NT2/D1 (cell line): ENCODE measurements around the gene TRA2A.
"Not testable (repeated sequence)": the region's sequence is repeated elsewhere in the genome, so short reads cannot be mapped to it uniquely, and the experiment has no call there.

Experiments used
- DNase-seq: peaks from one replicate; pipeline ENCODE4 v3.0.0-alpha.2; 2011; ENCODE audit warnings: low read depth, low spot score
- H3K27me3 ChIP-seq: 2 replicates; pipeline ENCODE4 v1.6.0; 2011; ENCODE audit warnings: mild to moderate bottlenecking; ENCODE audit not compliant: insufficient read length, insufficient read depth
- H3K36me3 ChIP-seq: 2 replicates; pipeline ENCODE4 v1.6.1; 2011; ENCODE audit warnings: mild to moderate bottlenecking, low read length, mixed read lengths; ENCODE audit not compliant: insufficient read depth, insufficient read length
- H3K4me1 ChIP-seq: 2 replicates; pipeline ENCODE4 v1.5.1; 2011; ENCODE audit not compliant: insufficient read depth, insufficient read length
- H3K4me3 ChIP-seq: 2 replicates; pipeline ENCODE4 v1.5.1; 2011; ENCODE audit warnings: low read depth; ENCODE audit not compliant: insufficient read length
- H3K9ac ChIP-seq: 2 replicates; pipeline ENCODE4 v1.6.0; 2011; ENCODE audit warnings: low read depth; ENCODE audit not compliant: insufficient read length
- H3K9me3 ChIP-seq: 2 replicates; pipeline ENCODE4 v1.5.1; 2011; ENCODE audit warnings: mild to moderate bottlenecking, low read length; ENCODE audit not compliant: insufficient read depth
- SUZ12 ChIP-seq: IDR thresholded peaks from 2 replicates; pipeline ENCODE4 v1.6.1; 2011; ENCODE audit not compliant: insufficient read length, insufficient read depth; ENCODE audit errors: extremely low read depth
- YY1 ChIP-seq: IDR thresholded peaks from 2 replicates; pipeline ENCODE4 v1.6.1; 2011; ENCODE audit not compliant: insufficient read length, insufficient read depth
- ZNF274 ChIP-seq: IDR thresholded peaks from 2 replicates; pipeline ENCODE4 v1.6.1; 2011; ENCODE audit warnings: mild to moderate bottlenecking, low read depth, low read length

The TRA2A gene

DNA sequence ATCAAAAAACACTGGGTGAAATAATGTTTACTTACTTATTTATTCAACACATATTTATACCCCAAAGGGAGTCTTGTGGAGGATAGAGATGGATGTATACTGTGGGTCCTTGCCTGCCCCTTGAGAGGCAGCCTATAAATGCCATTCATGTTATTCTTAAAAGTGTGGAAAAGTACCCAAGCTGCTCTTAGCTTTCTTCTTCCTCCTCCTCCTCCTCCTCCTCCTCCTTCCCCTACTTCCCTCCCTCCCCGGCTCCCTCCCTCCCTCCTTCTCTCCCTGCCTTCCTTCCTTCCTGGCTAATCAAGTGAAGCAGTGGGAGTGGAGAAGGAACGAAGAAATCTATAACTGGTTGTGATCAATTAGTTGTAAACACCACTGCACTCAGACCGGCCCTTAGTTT, 40.3 kb downstream of the TRA2A start:
- Histone ChIP-seq H3K27me3 (no peaks in the 10 kb centered on the region), H3K9ac (peak overlapping the region; percentile 84), H3K9me3 (no peaks in the 10 kb centered on the region), H3K4me1 (no peaks in the 10 kb centered on the region), H3K4me3 (peak overlapping the region; percentile 70), H3K36me3 (no peaks in the 10 kb centered on the region)
- TF ChIP-seq YY1 (no peak), SUZ12 (no peak), ZNF274 (no peak)
- no peak for DNase-seq

DNA sequence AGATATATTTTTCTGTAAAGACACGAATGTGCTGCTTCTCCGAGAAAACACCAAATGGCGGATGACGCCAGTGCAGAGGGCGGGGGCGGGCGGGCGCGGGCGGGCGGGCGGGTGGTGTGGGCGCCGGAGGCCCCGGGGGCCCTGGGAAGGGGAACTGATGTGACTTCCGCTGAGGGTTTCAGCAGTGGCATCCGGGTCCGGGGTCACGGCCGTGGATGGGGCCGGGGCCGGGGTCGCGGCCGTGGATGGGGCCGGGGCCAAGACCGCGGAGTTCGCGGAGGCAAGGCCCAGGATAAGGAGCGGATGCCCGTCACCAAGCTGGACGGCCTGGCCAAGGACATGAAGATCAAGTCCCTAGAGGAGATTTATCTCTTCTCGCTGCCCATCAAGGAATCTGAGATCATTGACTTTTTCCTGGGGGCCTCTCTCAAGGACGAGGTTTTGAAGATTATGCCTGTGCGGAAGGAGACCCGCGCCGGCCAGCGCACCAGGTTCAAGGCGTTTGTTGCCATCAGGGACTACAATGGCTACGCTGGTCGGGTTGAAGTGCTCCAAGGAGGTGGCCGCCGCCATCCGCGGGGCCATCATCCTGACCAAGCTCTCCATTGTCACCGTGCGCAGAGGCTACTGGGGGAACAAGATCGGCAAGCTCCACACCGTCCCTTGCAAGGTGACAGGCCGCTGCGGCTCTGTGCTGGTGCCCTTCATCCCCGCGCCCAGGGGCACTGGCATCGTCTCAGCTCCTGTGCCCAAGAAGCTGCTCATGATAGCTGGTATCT, 41.2 kb downstream of the TRA2A start:
- TF ChIP-seq SUZ12 (no peak), ZNF274 (no peak), YY1 (no peak)
- peak overlapping the region; percentile 70 for H3K4me3 ChIP-seq
- H3K9ac ChIP-seq: peak overlapping the region; percentile 84
- no peak for DNase-seq
- H3K4me1 ChIP-seq: no peaks in the 10 kb centered on the region
- no peaks in the 10 kb centered on the region for H3K9me3 ChIP-seq
- no peaks in the 10 kb centered on the region for H3K27me3 ChIP-seq
- no peaks in the 10 kb centered on the region for H3K36me3 ChIP-seq

GRCh38 chr7:23488714-23489113, 43.1 kb downstream of the TRA2A start:
- H3K4me1 ChIP-seq, H3K9me3 ChIP-seq, H3K4me3 ChIP-seq, H3K9ac ChIP-seq, H3K36me3 ChIP-seq, H3K27me3 ChIP-seq, DNase-seq: not testable (repeated sequence)

- TF ChIP-seq YY1: no peak
- TF ChIP-seq SUZ12: no peak
- no peak for TF ChIP-seq ZNF274
- Histone ChIP-seq H3K36me3 (no peaks in the 10 kb centered on the region), H3K4me1 (no peaks in the 10 kb centered on the region), H3K27me3 (no peaks in the 10 kb centered on the region), H3K9me3 (no peaks in the 10 kb centered on the region), H3K4me3 (no peak overlapping the region), H3K9ac (no peak overlapping the region)
- no peak for DNase-seq
Observed at GRCh38 chr7:23487670-23488069, 44.1 kb downstream of the TRA2A start.

DNA sequence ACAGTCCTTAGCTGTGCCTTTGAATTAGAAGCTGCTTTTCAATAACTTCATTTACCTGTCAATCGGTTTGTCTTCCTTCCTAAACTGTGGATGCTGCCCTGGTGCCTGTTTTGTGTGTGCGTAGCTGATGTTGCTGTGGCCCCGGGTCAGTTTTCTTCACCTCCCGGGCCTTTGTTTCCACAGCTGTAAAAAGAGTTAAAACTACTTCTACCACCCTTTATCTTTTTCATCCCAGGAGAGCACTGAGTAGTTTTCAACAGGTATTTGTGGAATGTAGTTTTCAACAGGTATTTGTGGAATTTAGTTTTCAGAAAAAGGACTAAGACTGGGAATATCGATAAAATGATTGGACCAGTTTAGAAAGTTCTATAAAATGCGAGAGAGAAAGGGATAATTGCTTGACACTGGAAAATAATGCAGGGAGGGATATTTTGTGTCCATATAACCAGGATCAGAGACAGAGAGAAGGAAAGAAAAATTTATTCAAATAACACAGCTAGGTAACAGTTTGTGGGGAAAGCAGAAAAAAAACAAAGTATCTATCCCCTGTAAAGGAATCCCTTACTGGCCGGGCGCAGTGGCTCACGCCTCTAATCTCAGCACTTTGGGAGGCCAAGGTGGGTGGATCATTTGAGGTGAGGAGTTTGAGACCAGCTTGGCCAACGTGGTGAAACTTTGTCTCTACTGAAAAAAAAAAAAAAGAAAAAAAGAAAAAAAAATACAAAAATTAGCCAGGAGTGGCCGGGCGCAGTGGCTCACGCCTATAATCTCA, 45.6 kb downstream of the TRA2A start:
- Histone ChIP-seq H3K27me3 (no peaks in the 10 kb centered on the region), H3K9ac (peak overlapping the region; percentile 56), H3K4me1 (no peaks in the 10 kb centered on the region), H3K36me3 (no peaks in the 10 kb centered on the region), H3K4me3 (no peak overlapping the region), H3K9me3 (no peaks in the 10 kb centered on the region)
- no peak for TF ChIP-seq YY1
- TF ChIP-seq ZNF274: no peak
- no peak for TF ChIP-seq SUZ12
- DNase-seq: no peak

DNA sequence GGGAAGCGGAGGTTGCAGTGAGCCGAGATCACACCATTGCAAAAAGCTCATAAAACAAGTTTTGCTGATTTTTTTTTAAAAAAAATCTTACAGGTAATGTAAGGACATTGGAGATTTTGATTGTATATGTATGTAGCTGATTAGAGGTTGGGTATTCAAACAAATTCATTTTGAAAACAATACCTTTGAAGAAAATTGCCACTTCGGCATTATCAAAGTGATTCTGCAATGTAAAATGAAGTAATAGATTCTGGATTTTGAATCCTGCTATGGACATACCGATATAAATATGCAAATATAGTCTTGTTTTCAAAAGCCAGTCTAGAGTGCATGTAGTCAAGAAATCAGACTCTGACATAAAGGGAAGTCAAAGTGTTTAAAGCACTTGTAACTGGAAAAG, 49.1 kb downstream of the TRA2A start:
- no peak for DNase-seq
- Histone ChIP-seq H3K9me3 (no peaks in the 10 kb centered on the region), H3K4me3 (no peak overlapping the region), H3K9ac (no peak overlapping the region), H3K4me1 (no peaks in the 10 kb centered on the region), H3K36me3 (peaks cover 6% of the 10 kb centered on the region), H3K27me3 (no peaks in the 10 kb centered on the region)
- TF ChIP-seq SUZ12 (no peak), YY1 (no peak), ZNF274 (no peak)

DNA sequence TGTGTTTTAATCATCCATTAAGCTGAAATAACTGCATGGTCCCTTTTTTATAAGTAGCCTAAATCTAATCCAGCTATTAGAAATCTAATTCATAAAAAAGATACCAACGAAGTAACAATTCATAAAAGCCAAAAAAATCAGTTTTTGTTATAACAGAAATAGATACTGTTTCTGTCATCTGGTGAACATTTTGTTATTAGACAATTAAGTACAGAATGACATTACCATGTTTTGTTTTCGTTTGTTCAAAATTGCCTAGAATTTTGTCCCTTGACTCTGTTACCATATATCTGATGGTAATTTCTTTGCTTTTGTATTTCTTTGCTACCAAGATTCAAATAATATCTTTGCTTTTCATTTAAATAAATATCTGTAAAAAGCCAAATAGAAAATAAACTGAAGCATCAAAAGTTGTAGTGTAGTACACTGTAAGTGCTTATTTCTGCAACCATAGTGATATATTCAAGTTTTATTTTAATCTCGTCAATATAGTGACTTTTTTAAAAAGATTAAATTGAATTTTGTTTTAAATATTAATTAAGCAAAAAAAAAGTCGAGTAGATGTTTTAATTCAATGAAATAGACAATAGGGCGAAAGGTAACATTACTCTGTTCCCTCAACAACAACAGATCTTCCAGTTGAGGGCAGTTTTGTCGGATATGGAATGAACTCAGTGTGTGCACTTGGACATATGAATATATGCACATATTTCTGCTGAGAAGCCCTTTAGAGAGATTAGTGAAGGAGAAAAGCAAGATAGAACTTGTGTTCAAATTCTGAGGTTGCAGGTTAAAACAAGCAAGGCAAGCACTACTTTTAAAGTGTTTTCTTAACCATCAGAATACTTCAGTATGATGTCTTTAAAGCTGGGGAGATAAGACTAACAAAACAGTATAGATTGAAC, 53.6 kb downstream of the TRA2A start:
- no peak overlapping the region for H3K4me3 ChIP-seq
- TF ChIP-seq SUZ12: no peak
- TF ChIP-seq ZNF274: no peak
- TF ChIP-seq YY1: no peak
- DNase-seq: no peak

More for the DNA sequence above, 53.6 kb downstream of the TRA2A start:
- H3K4me1 ChIP-seq: no peaks in the 10 kb centered on the region
- peaks cover 6% of the 10 kb centered on the region for H3K36me3 ChIP-seq
- no peaks in the 10 kb centered on the region for H3K27me3 ChIP-seq
- H3K9me3 ChIP-seq: no peaks in the 10 kb centered on the region
- no peak overlapping the region for H3K9ac ChIP-seq
